Measurements from ENCODE around the gene TOR1B. TPM values are rescaled to one million over a fixed set of nuclear protein-coding genes. Genes with fewer than 3 reads are reported as not detected.

Gene TOR1B
- total and polyA plus RNA-seq, 4 donors, result 12.8 to 31.9 (median 17.8) TPM

DNA sequence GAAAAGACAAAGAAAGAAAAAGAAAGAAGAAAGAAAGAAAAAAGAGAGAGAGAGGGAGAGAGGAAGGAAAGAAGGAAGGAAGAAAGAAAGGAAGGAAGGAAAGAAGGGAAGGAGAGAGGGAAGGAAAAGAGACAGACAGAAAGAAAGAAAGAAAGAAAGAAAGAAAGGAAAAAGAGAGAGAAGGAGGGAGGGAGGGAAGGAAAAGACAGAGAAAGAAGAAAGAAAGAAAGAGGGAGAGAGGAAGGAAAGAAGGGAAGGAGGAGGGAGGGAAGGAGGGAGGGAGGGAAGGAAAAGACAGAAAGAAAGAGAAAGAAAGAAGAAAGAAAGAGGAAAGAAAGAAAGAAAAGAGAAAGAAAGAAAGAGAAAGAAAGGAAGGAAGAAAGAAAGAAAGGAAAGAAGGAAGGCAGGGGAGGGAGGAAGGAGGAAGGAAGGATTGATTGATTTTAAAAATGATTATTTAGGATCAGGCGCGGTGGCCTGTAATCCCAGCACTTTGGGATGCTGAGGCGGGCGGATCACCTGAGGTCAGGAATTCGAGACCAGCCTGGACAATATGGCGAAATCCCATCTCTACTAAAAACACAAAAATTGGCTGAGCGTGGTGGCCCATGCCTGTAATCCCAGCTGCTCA, 23.3 kb upstream of the TOR1B start:
- Histone ChIP-seq H3K4me3 (ENCODE audit: low read depth in 1 of 3, low read length in 3 of 3) (no peak overlapping the region), H3K27me3 (ENCODE audit: control insufficient read depth in 4 of 4, insufficient read depth in 4 of 4, low read length in 3 of 4) (no peaks in the 10 kb centered on the region), H3K27ac (ENCODE audit: low read depth in 1 of 2, low read length in 2 of 2) (no peak overlapping the region), H3K4me1 (ENCODE audit: control insufficient read depth in 4 of 4, insufficient read depth in 4 of 4, low read length in 3 of 4) (no peaks in the 10 kb centered on the region), H3K36me3 (ENCODE audit: control insufficient read depth in 4 of 4, insufficient read depth in 3 of 4, low read depth in 1 of 4, low read length in 3 of 4) (no peaks in the 10 kb centered on the region), H3K9me3 (ENCODE audit: control insufficient read depth in 4 of 4, low read length in 3 of 4) (no peaks in the 10 kb centered on the region), H3K9ac (ENCODE audit: low read depth in 1 of 2, low read length in 2 of 2) (no peak overlapping the region)
- DNase-seq (ENCODE audit: low spot score), result no peak
- WGBS, result 94% methylated on average over 7 of the region's 7 CpGs
- TF ChIP-seq JUND (IDR thresholded peaks at IDR 0.05), result no peak
- no peak for TF ChIP-seq FOXA2 (IDR thresholded peaks at IDR 0.05)

- DNase-seq (ENCODE audit: low spot score), result no peak
- Histone ChIP-seq H3K9ac (ENCODE audit: low read depth in 1 of 2, low read length in 2 of 2) (no peak overlapping the region), H3K9me3 (ENCODE audit: control insufficient read depth in 4 of 4, low read length in 3 of 4) (no peaks in the 10 kb centered on the region), H3K27ac (ENCODE audit: low read depth in 1 of 2, low read length in 2 of 2) (no peak overlapping the region), H3K4me3 (ENCODE audit: low read depth in 1 of 3, low read length in 3 of 3) (no peak overlapping the region), H3K36me3 (ENCODE audit: control insufficient read depth in 4 of 4, insufficient read depth in 3 of 4, low read depth in 1 of 4, low read length in 3 of 4) (no peaks in the 10 kb centered on the region), H3K4me1 (ENCODE audit: control insufficient read depth in 4 of 4, insufficient read depth in 4 of 4, low read length in 3 of 4) (no peaks in the 10 kb centered on the region), H3K27me3 (ENCODE audit: control insufficient read depth in 4 of 4, insufficient read depth in 4 of 4, low read length in 3 of 4) (no peaks in the 10 kb centered on the region)
- WGBS, result 78% methylated on average over 8 of the region's 8 CpGs
- TF ChIP-seq HNF4A (conservative IDR thresholded peaks at IDR 0.05), result no peak
- no peak for TF ChIP-seq MAX (IDR thresholded peaks at IDR 0.05)
- TF ChIP-seq YY1 (IDR thresholded peaks at IDR 0.05), result no peak
- no peak for TF ChIP-seq JUND (IDR thresholded peaks at IDR 0.05)
- TF ChIP-seq TAF1 (conservative IDR thresholded peaks at IDR 0.05), result no peak
- no peak for TF ChIP-seq HNF4G (IDR thresholded peaks at IDR 0.05)
- TF ChIP-seq SP1 (IDR thresholded peaks at IDR 0.05), result no peak
- no peak for TF ChIP-seq RXRA (IDR thresholded peaks at IDR 0.05)
- TF ChIP-seq, protein P1, sequence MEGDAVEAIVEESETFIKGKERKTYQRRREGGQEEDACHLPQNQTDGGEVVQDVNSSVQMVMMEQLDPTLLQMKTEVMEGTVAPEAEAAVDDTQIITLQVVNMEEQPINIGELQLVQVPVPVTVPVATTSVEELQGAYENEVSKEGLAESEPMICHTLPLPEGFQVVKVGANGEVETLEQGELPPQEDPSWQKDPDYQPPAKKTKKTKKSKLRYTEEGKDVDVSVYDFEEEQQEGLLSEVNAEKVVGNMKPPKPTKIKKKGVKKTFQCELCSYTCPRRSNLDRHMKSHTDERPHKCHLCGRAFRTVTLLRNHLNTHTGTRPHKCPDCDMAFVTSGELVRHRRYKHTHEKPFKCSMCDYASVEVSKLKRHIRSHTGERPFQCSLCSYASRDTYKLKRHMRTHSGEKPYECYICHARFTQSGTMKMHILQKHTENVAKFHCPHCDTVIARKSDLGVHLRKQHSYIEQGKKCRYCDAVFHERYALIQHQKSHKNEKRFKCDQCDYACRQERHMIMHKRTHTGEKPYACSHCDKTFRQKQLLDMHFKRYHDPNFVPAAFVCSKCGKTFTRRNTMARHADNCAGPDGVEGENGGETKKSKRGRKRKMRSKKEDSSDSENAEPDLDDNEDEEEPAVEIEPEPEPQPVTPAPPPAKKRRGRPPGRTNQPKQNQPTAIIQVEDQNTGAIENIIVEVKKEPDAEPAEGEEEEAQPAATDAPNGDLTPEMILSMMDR (IDR thresholded peaks at IDR 0.05; ENCODE audit: low read depth, low read length, missing input control), result no peak
- TF ChIP-seq NR2F2 (IDR thresholded peaks at IDR 0.05), result no peak
- TF ChIP-seq, protein P2, sequence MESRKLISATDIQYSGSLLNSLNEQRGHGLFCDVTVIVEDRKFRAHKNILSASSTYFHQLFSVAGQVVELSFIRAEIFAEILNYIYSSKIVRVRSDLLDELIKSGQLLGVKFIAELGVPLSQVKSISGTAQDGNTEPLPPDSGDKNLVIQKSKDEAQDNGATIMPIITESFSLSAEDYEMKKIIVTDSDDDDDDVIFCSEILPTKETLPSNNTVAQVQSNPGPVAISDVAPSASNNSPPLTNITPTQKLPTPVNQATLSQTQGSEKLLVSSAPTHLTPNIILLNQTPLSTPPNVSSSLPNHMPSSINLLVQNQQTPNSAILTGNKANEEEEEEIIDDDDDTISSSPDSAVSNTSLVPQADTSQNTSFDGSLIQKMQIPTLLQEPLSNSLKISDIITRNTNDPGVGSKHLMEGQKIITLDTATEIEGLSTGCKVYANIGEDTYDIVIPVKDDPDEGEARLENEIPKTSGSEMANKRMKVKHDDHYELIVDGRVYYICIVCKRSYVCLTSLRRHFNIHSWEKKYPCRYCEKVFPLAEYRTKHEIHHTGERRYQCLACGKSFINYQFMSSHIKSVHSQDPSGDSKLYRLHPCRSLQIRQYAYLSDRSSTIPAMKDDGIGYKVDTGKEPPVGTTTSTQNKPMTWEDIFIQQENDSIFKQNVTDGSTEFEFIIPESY (IDR thresholded peaks at IDR 0.05), result no peak
- TF ChIP-seq, protein P3, sequence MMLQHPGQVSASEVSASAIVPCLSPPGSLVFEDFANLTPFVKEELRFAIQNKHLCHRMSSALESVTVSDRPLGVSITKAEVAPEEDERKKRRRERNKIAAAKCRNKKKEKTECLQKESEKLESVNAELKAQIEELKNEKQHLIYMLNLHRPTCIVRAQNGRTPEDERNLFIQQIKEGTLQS (IDR thresholded peaks at IDR 0.05), result no peak
- TF ChIP-seq GABPA (IDR thresholded peaks at IDR 0.05 in 1 of 2, conservative IDR thresholded peaks at IDR 0.05 in 1 of 2), result no peak
- TF ChIP-seq EGR1 (IDR thresholded peaks at IDR 0.05; ENCODE audit: low read depth in 2 of 2), result no peak
- TF ChIP-seq FOXA1 (IDR thresholded peaks at IDR 0.05), result no peak
- no peak for TF ChIP-seq RAD21 (IDR thresholded peaks at IDR 0.05)
Measured at GRCh38 chr9:129781131-129781530, 21.9 kb upstream of the TOR1B start.

All from liver (tissue), 9 donors.